Measurements from ENCODE around the gene KCNH2. TPM values are rescaled to one million over a fixed set of nuclear protein-coding genes. Genes with fewer than 3 reads are reported as not detected.

KCNH2 gene
- total RNA-seq, 3 donors from 2014 or later (not counting 1 experiment from before 2014, with no cell fraction given): 0.39 to 0.60 TPM; not detected in 1

GRCh38 chr7:150954201-150954985 is 23.7 kb downstream of the KCNH2 start:
- no peak overlapping the region for H3K4me3 ChIP-seq (ENCODE audit: low read length)
- H3K4me1 Mint-ChIP-seq: peaks cover 0 to 9% of the 10 kb centered on the region in 2 donors
- WGBS (ENCODE audit: insufficient coverage): 86% methylated on average over 9 of the region's 9 CpGs
- ATAC-seq (no peak), DNase-seq (no peak)
- no peak overlapping the region for H3K4me3 Mint-ChIP-seq
- H3K27me3 ChIP-seq (ENCODE audit: control insufficient read depth, insufficient read depth, low read length): peaks cover 7% of the 10 kb centered on the region
- no peak overlapping the region for H3K27ac ChIP-seq (ENCODE audit: low read length)
- no peak overlapping the region for H3K27ac Mint-ChIP-seq
- peaks cover 22 to 23% of the 10 kb centered on the region in 2 donors for H3K27me3 Mint-ChIP-seq (ENCODE audit: low read depth in 2 of 2)
- H3K36me3 ChIP-seq (ENCODE audit: control insufficient read depth, insufficient read depth, low read length): no peaks in the 10 kb centered on the region
- no peaks in the 10 kb centered on the region for H3K9me3 ChIP-seq (ENCODE audit: control insufficient read depth, insufficient read depth, low read length)
- H3K9me3 Mint-ChIP-seq: no peaks in the 10 kb centered on the region
- H3K4me1 ChIP-seq (ENCODE audit: control insufficient read depth, insufficient read depth, low read length): no peaks in the 10 kb centered on the region
- no peak for TF ChIP-seq CTCF (IDR thresholded peaks at IDR 0.05)
- intact Hi-C loops (cut with micrococcal nuclease): no loop called here
- no peaks in the 10 kb centered on the region for H3K36me3 Mint-ChIP-seq

GRCh38 chr7:150953061-150953997 is 24.8 kb downstream of the KCNH2 start:
- Histone ChIP-seq H3K36me3 (ENCODE audit: control insufficient read depth, insufficient read depth, low read length) (no peaks in the 10 kb centered on the region), H3K9me3 (ENCODE audit: control insufficient read depth, insufficient read depth, low read length) (no peaks in the 10 kb centered on the region), H3K4me1 (ENCODE audit: control insufficient read depth, insufficient read depth, low read length) (no peaks in the 10 kb centered on the region), H3K27me3 (ENCODE audit: control insufficient read depth, insufficient read depth, low read length) (peaks cover 7% of the 10 kb centered on the region), H3K27ac (ENCODE audit: low read length) (no peak overlapping the region), H3K4me3 (ENCODE audit: low read length) (no peak overlapping the region)
- ATAC-seq (no peak), DNase-seq (no peak)
- H3K4me3 Mint-ChIP-seq: no peak overlapping the region
- H3K27ac Mint-ChIP-seq: no peak overlapping the region
- H3K9me3 Mint-ChIP-seq: no peaks in the 10 kb centered on the region
- H3K27me3 Mint-ChIP-seq (ENCODE audit: low read depth in 2 of 2): peaks cover 13% of the 10 kb centered on the region in 2 donors
- TF ChIP-seq CTCF (IDR thresholded peaks at IDR 0.05): no peak
- no peaks in the 10 kb centered on the region for H3K36me3 Mint-ChIP-seq
- H3K4me1 Mint-ChIP-seq: peaks cover 0 to 9% of the 10 kb centered on the region in 2 donors
- intact Hi-C loops (cut with micrococcal nuclease): no loop called here
- 93% methylated on average over 17 of the region's 17 CpGs for WGBS (ENCODE audit: insufficient coverage)

GRCh38 chr7:150952331-150953050 is 25.6 kb downstream of the KCNH2 start:
- no peak overlapping the region for H3K27ac ChIP-seq (ENCODE audit: low read length)
- H3K9me3 ChIP-seq (ENCODE audit: control insufficient read depth, insufficient read depth, low read length): no peaks in the 10 kb centered on the region
- Mint-ChIP-seq H3K27me3 (ENCODE audit: low read depth in 2 of 2) (peaks cover 10 to 14% of the 10 kb centered on the region in 2 donors), H3K9me3 (no peaks in the 10 kb centered on the region), H3K36me3 (no peaks in the 10 kb centered on the region), H3K4me1 (peaks cover 0 to 9% of the 10 kb centered on the region in 2 donors), H3K27ac (no peak overlapping the region), H3K4me3 (no peak overlapping the region)
- no peaks in the 10 kb centered on the region for H3K4me1 ChIP-seq (ENCODE audit: control insufficient read depth, insufficient read depth, low read length)
- intact Hi-C loops (cut with micrococcal nuclease): no loop called here
- ATAC-seq (no peak), DNase-seq (no peak)
- no peak for TF ChIP-seq CTCF (IDR thresholded peaks at IDR 0.05)
- 87% methylated on average over 33 of the region's 33 CpGs for WGBS (ENCODE audit: insufficient coverage)
- no peaks in the 10 kb centered on the region for H3K36me3 ChIP-seq (ENCODE audit: control insufficient read depth, insufficient read depth, low read length)
- no peak overlapping the region for H3K4me3 ChIP-seq (ENCODE audit: low read length)
- peaks cover 4% of the 10 kb centered on the region for H3K27me3 ChIP-seq (ENCODE audit: control insufficient read depth, insufficient read depth, low read length)

Measured in natural killer cell (primary cell).